Measurements from ENCODE around the gene ZSCAN5A. TPM values are rescaled to one million over a fixed set of nuclear protein-coding genes. Genes with fewer than 3 reads are reported as not detected.

The ZSCAN5A gene
- total RNA-seq, 1 experiment from 2014 or later: 13.8 TPM

DNA sequence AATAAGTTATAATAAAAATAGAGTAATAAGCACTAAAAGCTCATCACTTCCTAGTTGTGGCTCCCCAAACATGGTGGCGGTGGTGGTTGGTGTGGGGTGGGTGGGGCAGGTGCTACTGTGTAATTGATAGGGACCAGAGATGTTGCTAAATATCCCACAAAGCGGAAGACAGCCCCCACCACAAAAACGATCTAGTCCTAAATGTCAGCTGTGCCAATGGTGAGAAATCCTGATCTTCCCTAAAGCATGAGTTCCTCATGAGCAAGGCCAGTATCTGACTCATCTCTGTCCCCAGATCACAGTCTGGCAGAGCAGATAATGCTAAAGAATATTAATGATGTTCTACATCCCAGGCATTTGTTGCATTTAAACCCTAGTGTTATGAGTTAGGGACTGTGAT is 44.0 kb downstream of the ZSCAN5A start:
- no peak overlapping the region for H3K4me3 ChIP-seq (ENCODE audit: low read depth in 2 of 2, low read length in 2 of 2)
- BruUV-seq (replicated peaks): no TSS peak
- intact Hi-C loops (cut with micrococcal nuclease; ENCODE audit: unreplicated experiment) (no loop called here), in situ Hi-C loops (cut with HindIII; ENCODE audit: low pct_unique_long_range_greater_than_20kb, low sequenced_read_pairs) (no loop called here)
- H3K27ac ChIP-seq (ENCODE audit: low read length): no peak overlapping the region
- ATAC-seq (no peak), DNase-seq (ENCODE audit: low read depth, low spot score) (no peak)
- no peaks in the 10 kb centered on the region for H3K27me3 ChIP-seq (ENCODE audit: control insufficient read depth, insufficient read depth, low read length)
- H3K9me3 ChIP-seq (ENCODE audit: control insufficient read depth, insufficient read depth, low read depth, low read length): no peaks in the 10 kb centered on the region
- ChIA-PET CTCF (interaction anchor here (0.7 kb wide), 1 partner anchor 225 kb away, joined by 3 read pairs; no protein-coding TSS in a partner anchor), POLR2A (no interaction called here)
- TF ChIP-seq POLR2AphosphoS5 (IDR thresholded peaks at IDR 0.05; ENCODE audit: low read depth, low read length): no peak
- TF ChIP-seq SIN3A (IDR thresholded peaks at IDR 0.05; ENCODE audit: borderline replicate concordance, insufficient read depth, low read depth, low read length): no peak
- TF ChIP-seq, protein P1, sequence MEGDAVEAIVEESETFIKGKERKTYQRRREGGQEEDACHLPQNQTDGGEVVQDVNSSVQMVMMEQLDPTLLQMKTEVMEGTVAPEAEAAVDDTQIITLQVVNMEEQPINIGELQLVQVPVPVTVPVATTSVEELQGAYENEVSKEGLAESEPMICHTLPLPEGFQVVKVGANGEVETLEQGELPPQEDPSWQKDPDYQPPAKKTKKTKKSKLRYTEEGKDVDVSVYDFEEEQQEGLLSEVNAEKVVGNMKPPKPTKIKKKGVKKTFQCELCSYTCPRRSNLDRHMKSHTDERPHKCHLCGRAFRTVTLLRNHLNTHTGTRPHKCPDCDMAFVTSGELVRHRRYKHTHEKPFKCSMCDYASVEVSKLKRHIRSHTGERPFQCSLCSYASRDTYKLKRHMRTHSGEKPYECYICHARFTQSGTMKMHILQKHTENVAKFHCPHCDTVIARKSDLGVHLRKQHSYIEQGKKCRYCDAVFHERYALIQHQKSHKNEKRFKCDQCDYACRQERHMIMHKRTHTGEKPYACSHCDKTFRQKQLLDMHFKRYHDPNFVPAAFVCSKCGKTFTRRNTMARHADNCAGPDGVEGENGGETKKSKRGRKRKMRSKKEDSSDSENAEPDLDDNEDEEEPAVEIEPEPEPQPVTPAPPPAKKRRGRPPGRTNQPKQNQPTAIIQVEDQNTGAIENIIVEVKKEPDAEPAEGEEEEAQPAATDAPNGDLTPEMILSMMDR (IDR thresholded peaks at IDR 0.05): no peak
- TF ChIP-seq, protein P2, sequence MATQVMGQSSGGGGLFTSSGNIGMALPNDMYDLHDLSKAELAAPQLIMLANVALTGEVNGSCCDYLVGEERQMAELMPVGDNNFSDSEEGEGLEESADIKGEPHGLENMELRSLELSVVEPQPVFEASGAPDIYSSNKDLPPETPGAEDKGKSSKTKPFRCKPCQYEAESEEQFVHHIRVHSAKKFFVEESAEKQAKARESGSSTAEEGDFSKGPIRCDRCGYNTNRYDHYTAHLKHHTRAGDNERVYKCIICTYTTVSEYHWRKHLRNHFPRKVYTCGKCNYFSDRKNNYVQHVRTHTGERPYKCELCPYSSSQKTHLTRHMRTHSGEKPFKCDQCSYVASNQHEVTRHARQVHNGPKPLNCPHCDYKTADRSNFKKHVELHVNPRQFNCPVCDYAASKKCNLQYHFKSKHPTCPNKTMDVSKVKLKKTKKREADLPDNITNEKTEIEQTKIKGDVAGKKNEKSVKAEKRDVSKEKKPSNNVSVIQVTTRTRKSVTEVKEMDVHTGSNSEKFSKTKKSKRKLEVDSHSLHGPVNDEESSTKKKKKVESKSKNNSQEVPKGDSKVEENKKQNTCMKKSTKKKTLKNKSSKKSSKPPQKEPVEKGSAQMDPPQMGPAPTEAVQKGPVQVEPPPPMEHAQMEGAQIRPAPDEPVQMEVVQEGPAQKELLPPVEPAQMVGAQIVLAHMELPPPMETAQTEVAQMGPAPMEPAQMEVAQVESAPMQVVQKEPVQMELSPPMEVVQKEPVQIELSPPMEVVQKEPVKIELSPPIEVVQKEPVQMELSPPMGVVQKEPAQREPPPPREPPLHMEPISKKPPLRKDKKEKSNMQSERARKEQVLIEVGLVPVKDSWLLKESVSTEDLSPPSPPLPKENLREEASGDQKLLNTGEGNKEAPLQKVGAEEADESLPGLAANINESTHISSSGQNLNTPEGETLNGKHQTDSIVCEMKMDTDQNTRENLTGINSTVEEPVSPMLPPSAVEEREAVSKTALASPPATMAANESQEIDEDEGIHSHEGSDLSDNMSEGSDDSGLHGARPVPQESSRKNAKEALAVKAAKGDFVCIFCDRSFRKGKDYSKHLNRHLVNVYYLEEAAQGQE (IDR thresholded peaks at IDR 0.05; ENCODE audit: insufficient read depth in 1 of 2, low read depth in 2 of 2, low read length in 1 of 2): no peak
- no peaks in the 10 kb centered on the region for H3K4me1 ChIP-seq (ENCODE audit: control insufficient read depth, insufficient read depth, low read length)
- H3K36me3 ChIP-seq (ENCODE audit: control insufficient read depth, insufficient read depth, low read length): no peaks in the 10 kb centered on the region

DNA sequence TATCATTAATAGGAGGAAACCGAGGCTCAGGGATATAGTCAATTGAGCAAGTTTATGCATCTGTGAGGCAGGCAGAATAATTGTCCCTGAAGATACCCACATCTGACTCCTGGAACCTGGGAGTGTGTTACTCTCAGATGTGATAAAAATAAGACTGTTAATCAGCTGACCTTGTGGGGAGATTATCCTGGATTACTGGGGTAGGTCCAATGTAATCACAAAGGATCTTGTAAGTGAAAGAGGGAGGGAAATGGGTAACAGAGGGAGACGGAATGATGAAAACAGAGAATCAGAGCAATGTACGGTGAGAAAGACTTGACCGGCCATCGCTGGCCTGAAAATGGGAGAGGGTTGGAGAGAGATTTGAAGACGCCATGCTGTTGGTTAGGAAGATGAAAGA is 45.3 kb downstream of the ZSCAN5A start:
- TF ChIP-seq TCF7L2 (IDR thresholded peaks at IDR 0.05; ENCODE audit: low read depth, low read length) (no peak), POLR2AphosphoS5 (IDR thresholded peaks at IDR 0.05; ENCODE audit: low read depth, low read length) (no peak), SIN3A (IDR thresholded peaks at IDR 0.05; ENCODE audit: borderline replicate concordance, insufficient read depth, low read depth, low read length) (no peak)
- TF ChIP-seq, protein P1 (IDR thresholded peaks at IDR 0.05): no peak
- in situ Hi-C loops (cut with HindIII; ENCODE audit: low pct_unique_long_range_greater_than_20kb, low sequenced_read_pairs): no loop called here
- Histone ChIP-seq H3K36me3 (ENCODE audit: control insufficient read depth, insufficient read depth, low read length) (no peaks in the 10 kb centered on the region), H3K27ac (ENCODE audit: low read length) (no peak overlapping the region), H3K9me3 (ENCODE audit: control insufficient read depth, insufficient read depth, low read depth, low read length) (no peaks in the 10 kb centered on the region), H3K4me1 (ENCODE audit: control insufficient read depth, insufficient read depth, low read length) (no peaks in the 10 kb centered on the region), H3K4me3 (ENCODE audit: low read depth in 2 of 2, low read length in 2 of 2) (no peak overlapping the region), H3K27me3 (ENCODE audit: control insufficient read depth, insufficient read depth, low read length) (no peaks in the 10 kb centered on the region)
- POLR2A ChIA-PET: no interaction called here
- ATAC-seq (no peak), DNase-seq (ENCODE audit: low read depth, low spot score) (no peak)
- intact Hi-C loops (cut with micrococcal nuclease; ENCODE audit: unreplicated experiment): no loop called here
- CTCF ChIA-PET: no interaction called here
- BruUV-seq (replicated peaks): no TSS peak
